ENCODE measurements around the gene BACE2. TPM values are rescaled to one million over a fixed set of nuclear protein-coding genes. Genes with fewer than 3 reads are reported as not detected.
"Not testable (repeated sequence)": the region's sequence is repeated elsewhere in the genome, so short reads cannot be mapped to it uniquely, and the experiment has no call there.

The BACE2 gene
- total RNA-seq, 1 donor from 2014 or later = 1.8 TPM

- Mint-ChIP-seq H3K27me3 (ENCODE audit: insufficient read depth) (peaks cover 2% of the 10 kb centered on the region), H3K36me3 (ENCODE audit: low read depth) (no peaks in the 10 kb centered on the region), H3K27ac (no peak overlapping the region), H3K9me3 (no peaks in the 10 kb centered on the region), H3K4me3 (no peak overlapping the region), H3K4me1 (ENCODE audit: low read depth) (no peaks in the 10 kb centered on the region)
- no peak for DNase-seq (ENCODE audit: low spot score)
- intact Hi-C loops (cut with micrococcal nuclease) = no loop called here
These were observed 77.7 kb downstream of the BACE2 start for GRCh38 chr21:41245509-41246135.

GRCh38 chr21:41246808-41247207 lies 78.8 kb downstream of the BACE2 start:
- no peaks in the 10 kb centered on the region for H3K36me3 Mint-ChIP-seq (ENCODE audit: low read depth)
- H3K27me3 Mint-ChIP-seq (ENCODE audit: insufficient read depth) = peaks cover 2% of the 10 kb centered on the region
- intact Hi-C loops (cut with micrococcal nuclease) = no loop called here
- no peaks in the 10 kb centered on the region for H3K4me1 Mint-ChIP-seq (ENCODE audit: low read depth)
- no peaks in the 10 kb centered on the region for H3K9me3 Mint-ChIP-seq
- H3K27ac Mint-ChIP-seq = no peak overlapping the region
- H3K4me3 Mint-ChIP-seq = no peak overlapping the region
- no peak for DNase-seq (ENCODE audit: low spot score)

- intact Hi-C loops (cut with micrococcal nuclease) = no loop called here
- no peaks in the 10 kb centered on the region for H3K9me3 Mint-ChIP-seq
- no peaks in the 10 kb centered on the region for H3K4me1 Mint-ChIP-seq (ENCODE audit: low read depth)
- peaks cover 2% of the 10 kb centered on the region for H3K27me3 Mint-ChIP-seq (ENCODE audit: insufficient read depth)
- DNase-seq (ENCODE audit: low spot score) = no peak
- H3K27ac Mint-ChIP-seq = no peak overlapping the region
- no peaks in the 10 kb centered on the region for H3K36me3 Mint-ChIP-seq (ENCODE audit: low read depth)
- H3K4me3 Mint-ChIP-seq = no peak overlapping the region
These were observed 79.9 kb downstream of the BACE2 start for GRCh38 chr21:41247561-41248545.

GRCh38 chr21:41249476-41249875 lies 81.5 kb downstream of the BACE2 start:
- Mint-ChIP-seq H3K4me1 (ENCODE audit: low read depth) (no peaks in the 10 kb centered on the region), H3K9me3 (peaks cover 5% of the 10 kb centered on the region), H3K36me3 (ENCODE audit: low read depth) (no peaks in the 10 kb centered on the region), H3K4me3 (no peak overlapping the region), H3K27me3 (ENCODE audit: insufficient read depth) (no peaks in the 10 kb centered on the region), H3K27ac (no peak overlapping the region)
- intact Hi-C loops (cut with micrococcal nuclease) = no loop called here
- no peak for DNase-seq (ENCODE audit: low spot score)

- Mint-ChIP-seq H3K36me3 (ENCODE audit: low read depth) (no peaks in the 10 kb centered on the region), H3K4me3 (no peak overlapping the region), H3K4me1 (ENCODE audit: low read depth) (no peaks in the 10 kb centered on the region), H3K27me3 (ENCODE audit: insufficient read depth) (no peaks in the 10 kb centered on the region), H3K27ac (no peak overlapping the region), H3K9me3 (peaks cover 5% of the 10 kb centered on the region)
- intact Hi-C loops (cut with micrococcal nuclease) = no loop called here
- DNase-seq (ENCODE audit: low spot score) = no peak
These were observed 82.6 kb downstream of the BACE2 start for GRCh38 chr21:41250519-41250918.

- Mint-ChIP-seq H3K9me3 (peaks cover 10% of the 10 kb centered on the region), H3K4me3 (no peak overlapping the region), H3K36me3 (ENCODE audit: low read depth) (no peaks in the 10 kb centered on the region), H3K27ac (no peak overlapping the region), H3K27me3 (ENCODE audit: insufficient read depth) (no peaks in the 10 kb centered on the region), H3K4me1 (ENCODE audit: low read depth) (no peaks in the 10 kb centered on the region)
- no peak for DNase-seq (ENCODE audit: low spot score)
- intact Hi-C loops (cut with micrococcal nuclease) = no loop called here
These were observed 84.1 kb downstream of the BACE2 start for GRCh38 chr21:41251961-41252642.

- no peaks in the 10 kb centered on the region for H3K27me3 Mint-ChIP-seq (ENCODE audit: insufficient read depth)
- intact Hi-C loops (cut with micrococcal nuclease) = no loop called here
- no peak overlapping the region for H3K27ac Mint-ChIP-seq
These were observed 86.2 kb downstream of the BACE2 start for GRCh38 chr21:41254090-41254700.

GRCh38 chr21:41255190-41255589 lies 87.2 kb downstream of the BACE2 start:
- Mint-ChIP-seq H3K27ac (no peak overlapping the region), H3K27me3 (ENCODE audit: insufficient read depth) (peaks cover under 1% of the 10 kb centered on the region), H3K36me3 (ENCODE audit: low read depth) (no peaks in the 10 kb centered on the region), H3K9me3 (peaks cover 10% of the 10 kb centered on the region), H3K4me3 (no peak overlapping the region), H3K4me1 (ENCODE audit: low read depth) (no peaks in the 10 kb centered on the region)
- no peak for DNase-seq (ENCODE audit: low spot score)
- intact Hi-C loops (cut with micrococcal nuclease) = no loop called here

More at GRCh38 chr21:41254090-41254700, 86.2 kb downstream of the BACE2 start:
- DNase-seq (ENCODE audit: low spot score) = no peak
- peaks cover 10% of the 10 kb centered on the region for H3K9me3 Mint-ChIP-seq
- H3K4me3 Mint-ChIP-seq = no peak overlapping the region
- H3K36me3 Mint-ChIP-seq (ENCODE audit: low read depth) = no peaks in the 10 kb centered on the region
- H3K4me1 Mint-ChIP-seq (ENCODE audit: low read depth) = no peaks in the 10 kb centered on the region

GRCh38 chr21:41256231-41256630 lies 88.3 kb downstream of the BACE2 start:
- peaks cover 10% of the 10 kb centered on the region for H3K9me3 Mint-ChIP-seq
- H3K36me3 Mint-ChIP-seq (ENCODE audit: low read depth); DNase-seq (ENCODE audit: low spot score); H3K27ac Mint-ChIP-seq; H3K27me3 Mint-ChIP-seq (ENCODE audit: insufficient read depth); H3K4me3 Mint-ChIP-seq; intact Hi-C loops (cut with micrococcal nuclease); H3K4me1 Mint-ChIP-seq (ENCODE audit: low read depth): not testable (repeated sequence)

- no peak for DNase-seq (ENCODE audit: low spot score)
- intact Hi-C loops (cut with micrococcal nuclease) = no loop called here
- Mint-ChIP-seq H3K36me3 (ENCODE audit: low read depth) (no peaks in the 10 kb centered on the region), H3K9me3 (peaks cover 10% of the 10 kb centered on the region), H3K27ac (no peak overlapping the region), H3K4me1 (ENCODE audit: low read depth) (no peaks in the 10 kb centered on the region), H3K4me3 (no peak overlapping the region), H3K27me3 (ENCODE audit: insufficient read depth) (peaks cover 7% of the 10 kb centered on the region)
These were observed 89.1 kb downstream of the BACE2 start for GRCh38 chr21:41256771-41257702.

GRCh38 chr21:41258617-41259016 lies 90.7 kb downstream of the BACE2 start:
- Mint-ChIP-seq H3K27me3 (ENCODE audit: insufficient read depth) (peaks cover 7% of the 10 kb centered on the region), H3K4me1 (ENCODE audit: low read depth) (no peaks in the 10 kb centered on the region), H3K36me3 (ENCODE audit: low read depth) (no peaks in the 10 kb centered on the region), H3K9me3 (peaks cover 10% of the 10 kb centered on the region), H3K27ac (no peak overlapping the region), H3K4me3 (no peak overlapping the region)
- DNase-seq (ENCODE audit: low spot score) = no peak
- intact Hi-C loops (cut with micrococcal nuclease) = no loop called here

GRCh38 chr21:41260428-41260827 lies 92.5 kb downstream of the BACE2 start:
- Mint-ChIP-seq H3K27me3 (ENCODE audit: insufficient read depth) (peaks cover 16% of the 10 kb centered on the region), H3K4me1 (ENCODE audit: low read depth) (no peaks in the 10 kb centered on the region), H3K36me3 (ENCODE audit: low read depth) (no peaks in the 10 kb centered on the region), H3K4me3 (no peak overlapping the region), H3K27ac (no peak overlapping the region), H3K9me3 (peaks cover 5% of the 10 kb centered on the region)
- no peak for DNase-seq (ENCODE audit: low spot score)
- intact Hi-C loops (cut with micrococcal nuclease) = no loop called here
